Smooth muscle cell of trachea (primary cell): Measurements from ENCODE around the gene DNAJA4. TPM values are rescaled to one million over a fixed set of nuclear protein-coding genes. Genes with fewer than 3 reads are reported as not detected.

Experiments used
- total RNA-seq: library from RNA; depleted of rRNA; stranded (reverse); fragments of >200 nt; gene quantifications from 2 replicates; pipeline ENCODE4 v1.2.1, GENCODE V29; 2014

Gene DNAJA4
- 3.1 and 3.6 TPM in 2 replicates for total RNA-seq

GRCh38 chr15:78264304-78265136, at the start of gene DNAJA4:
Gene DNAJA4, plus strand, starts transcription at chr15:78264562. Its CDS starts 202 bp downstream, at chr15:78264764.

GRCh38 chr15:78234515-78235040, 29.8 kb upstream of the DNAJA4 start, which contains the start of gene ACSBG1:
Gene ACSBG1, minus strand, starts transcription at chr15:78234565. Its CDS starts 64 bp downstream, at chr15:78234501.

GRCh38 chr15:78299101-78299930, 35.0 kb downstream of the DNAJA4 start, which contains the start of gene SKIC8:
Gene SKIC8, minus strand, starts transcription at chr15:78299609. Its CDS starts 3,923 bp downstream, at chr15:78295686.

Other genes starting within 250 kb of the DNAJA4 start
- 50.8 and 98.1 TPM in 2 replicates for gene TBC1D2B, start 186.9 kb upstream of the DNAJA4 start, total RNA-seq
- gene SH2D7, start 172.0 kb upstream of the DNAJA4 start, total RNA-seq, result under 0.01 TPM in 1 of 2 replicates, not detected in the other
- 1.3 and 2.3 TPM in 2 replicates for gene CIB2, start 133.1 kb upstream of the DNAJA4 start, total RNA-seq
- gene IDH3A, start 115.2 kb upstream of the DNAJA4 start, total RNA-seq, result 22.7 and 37.8 TPM in 2 replicates
- gene ACSBG1, start 30.0 kb upstream of the DNAJA4 start, total RNA-seq, result under 0.01 TPM in 1 of 2 replicates, not detected in the other
- 54.9 and 105 TPM in 2 replicates for gene SKIC8, start 35.0 kb downstream of the DNAJA4 start, total RNA-seq
- not detected in 2 replicates for gene CRABP1, start 75.8 kb downstream of the DNAJA4 start, total RNA-seq
- 18.4 and 34.2 TPM in 2 replicates for gene IREB2, start 173.7 kb downstream of the DNAJA4 start, total RNA-seq
- gene HYKK, start 243.0 kb downstream of the DNAJA4 start, total RNA-seq, result 2.3 and 3.5 TPM in 2 replicates